Left lung (tissue), 10 donors: Measurements from ENCODE around the gene YWHAG. TPM values are rescaled to one million over a fixed set of nuclear protein-coding genes. Genes with fewer than 3 reads are reported as not detected.
"Not testable (repeated sequence)": the region's sequence is repeated elsewhere in the genome, so short reads cannot be mapped to it uniquely, and the experiment has no call there.

Experiments
- ATAC-seq: fragments of 200-7000 bp; cut with Tn5 transposase; one replicate; pipeline ENCODE4 v1.9.1; 2020; ENCODE audit warnings: moderate library complexity
- DNase-seq, 4 donors: peaks; one replicate each; pipeline ENCODE4 v3.0.0-alpha.2; 2013 to 2020
- H3K27ac ChIP-seq, 2 donors: fragments of 200-600 bp; sonication (generic) in 1 of 2; one replicate each; pipeline versions ENCODE4 v1.5.0 to v1.8.0; 2020 to 2021
- H3K27me3 ChIP-seq, 2 donors: fragments of 200-600 bp; sonication (generic) in 1 of 2; one replicate each; pipeline versions ENCODE4 v1.5.0 to v1.8.0; 2020 to 2021
- H3K36me3 ChIP-seq, 2 donors: fragments of 200-600 bp; sonication (generic) in 1 of 2; one replicate each; pipeline versions ENCODE4 v1.5.0 to v1.8.0; 2020 to 2021
- H3K4me1 ChIP-seq, 2 donors: fragments of 200-600 bp; one replicate each; pipeline ENCODE4 v1.8.0; 2021
- H3K4me3 ChIP-seq, 2 donors: fragments of 200-600 bp; sonication (generic) in 1 of 2; one replicate each; pipeline versions ENCODE4 v1.5.0 to v1.8.0; 2020 to 2021; ENCODE audit warnings: mild to moderate bottlenecking in 1 of 2
- H3K9me3 ChIP-seq, 2 donors: fragments of 200-600 bp; sonication (generic) in 1 of 2; one replicate each; pipeline versions ENCODE4 v1.5.0 to v1.8.0; 2020 to 2021
- CTCF ChIP-seq, 2 donors: fragments of 200-600 bp; sonication (generic) in 1 of 2; IDR thresholded peaks; one replicate each; pipeline versions ENCODE4 v1.5.0 to v1.8.0; 2021; ENCODE audit warnings: antibody characterized with exemption in 2 of 2
- intact Hi-C, 2 donors: fragments of 100-400 bp; cut with DNase I; formaldehyde crosslinking; loops; one replicate each; pipeline versions ENCODE4 v1.11.2 to v1.14.2; 2022
- polyA plus RNA-seq, 6 donors: library from polyadenylated mRNA; unstranded; fragments of 120-200 nt; gene quantifications; one replicate each; pipeline ENCODE4 v1.2.1, GENCODE V29; 2013; ENCODE audit not compliant: insufficient read length in 6 of 6
- total RNA-seq, 2 donors: library from RNA; stranded (reverse); fragmentation: NEBNext Ultra II Directional; extraction: Animal tissue kit (Norgen Biotek cat#: 25700); gene quantifications; one replicate each; pipeline ENCODE4 v1.2.1, GENCODE V29; 2021
- donor health status: DM: no; HTN: yes; CAD: no.
- donor health status: DM: no; HTN: no; CAD: no.

Gene YWHAG
- total and polyA plus RNA-seq, 8 donors = 99.2 to 160 (median 111) TPM

- Histone ChIP-seq H3K4me1 (peaks cover 51 to 61% of the 10 kb centered on the region in 2 donors), H3K4me3 (peak overlapping the region in 1 of 2 donors; percentile 14), H3K27ac (peak overlapping the region; percentile 85 to 99), H3K27me3 (no peaks in the 10 kb centered on the region), H3K36me3 (no peaks in the 10 kb centered on the region), H3K9me3 (no peaks in the 10 kb centered on the region)
- intact Hi-C loops = no loop called here
- peak; percentile 89 to 97 (median 96) for DNase-seq
- ATAC-seq = peak; percentile 76
- TF ChIP-seq CTCF (IDR thresholded peaks at IDR 0.05) = no peak
Measured at GRCh38 chr7:76294344-76295024, 64.3 kb downstream of the YWHAG start.

DNA sequence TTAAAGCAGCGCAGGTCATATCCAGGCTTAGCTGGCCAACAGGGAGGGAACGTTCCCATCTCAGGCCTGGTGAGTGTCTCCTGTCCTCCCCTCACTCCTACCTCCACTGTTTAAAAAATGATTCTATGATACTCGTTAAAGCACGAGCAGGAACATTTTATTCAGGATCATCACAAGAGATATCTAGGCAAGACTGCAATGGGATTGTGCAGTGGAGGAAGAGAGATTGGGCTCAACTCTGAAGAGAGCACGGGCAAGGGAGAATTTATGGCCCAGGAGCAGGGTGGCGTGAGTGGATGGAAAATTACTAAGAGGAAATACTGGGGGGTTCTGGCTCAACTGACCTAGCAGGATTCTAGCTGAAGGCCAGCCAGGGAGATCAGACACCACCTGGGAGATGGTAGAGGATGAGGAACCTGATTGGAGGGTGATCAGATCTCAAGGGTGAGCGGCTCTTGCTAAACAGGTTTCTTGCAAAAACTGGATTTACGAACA, 65.3 kb downstream of the YWHAG start:
- Histone ChIP-seq H3K4me3 (no peak overlapping the region), H3K27ac (peak overlapping the region; percentile 85 to 99), H3K4me1 (peaks cover 51 to 61% of the 10 kb centered on the region in 2 donors), H3K9me3 (no peaks in the 10 kb centered on the region), H3K36me3 (no peaks in the 10 kb centered on the region), H3K27me3 (no peaks in the 10 kb centered on the region)
- no peak for ATAC-seq
- DNase-seq = no peak
- no peak for TF ChIP-seq CTCF (IDR thresholded peaks at IDR 0.05)
- intact Hi-C loops = no loop called here

DNA sequence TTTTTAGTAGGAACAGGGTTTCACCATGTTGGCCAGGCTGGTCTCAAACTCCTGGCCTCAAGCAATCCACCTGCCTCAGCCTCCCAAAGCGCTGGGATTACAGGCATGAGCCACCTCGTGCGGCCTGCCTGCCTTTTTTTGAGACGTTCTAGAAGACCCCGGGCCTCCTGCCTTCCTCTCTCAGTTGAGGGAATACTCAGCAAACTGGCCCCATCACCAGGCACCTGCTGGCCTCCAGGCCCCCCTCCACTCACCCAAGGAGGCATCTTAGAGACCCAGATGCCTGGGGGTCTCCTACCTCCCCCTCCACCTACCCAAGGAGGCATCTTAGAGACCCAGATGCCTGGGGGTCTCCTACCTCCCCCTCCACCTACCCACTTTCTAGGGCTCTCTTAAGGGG, 65.9 kb downstream of the YWHAG start:
- H3K27me3 ChIP-seq, intact Hi-C loops, H3K4me3 ChIP-seq, H3K9me3 ChIP-seq, DNase-seq, ATAC-seq, H3K36me3 ChIP-seq: not testable (repeated sequence)
- H3K27ac ChIP-seq = peak overlapping the region; percentile 83 to 99
- H3K4me1 ChIP-seq = peaks cover 51 to 61% of the 10 kb centered on the region in 2 donors

- ATAC-seq = peak; percentile 22
- DNase-seq = no peak
Measured at GRCh38 chr7:76292213-76292573, 66.6 kb downstream of the YWHAG start.

DNA sequence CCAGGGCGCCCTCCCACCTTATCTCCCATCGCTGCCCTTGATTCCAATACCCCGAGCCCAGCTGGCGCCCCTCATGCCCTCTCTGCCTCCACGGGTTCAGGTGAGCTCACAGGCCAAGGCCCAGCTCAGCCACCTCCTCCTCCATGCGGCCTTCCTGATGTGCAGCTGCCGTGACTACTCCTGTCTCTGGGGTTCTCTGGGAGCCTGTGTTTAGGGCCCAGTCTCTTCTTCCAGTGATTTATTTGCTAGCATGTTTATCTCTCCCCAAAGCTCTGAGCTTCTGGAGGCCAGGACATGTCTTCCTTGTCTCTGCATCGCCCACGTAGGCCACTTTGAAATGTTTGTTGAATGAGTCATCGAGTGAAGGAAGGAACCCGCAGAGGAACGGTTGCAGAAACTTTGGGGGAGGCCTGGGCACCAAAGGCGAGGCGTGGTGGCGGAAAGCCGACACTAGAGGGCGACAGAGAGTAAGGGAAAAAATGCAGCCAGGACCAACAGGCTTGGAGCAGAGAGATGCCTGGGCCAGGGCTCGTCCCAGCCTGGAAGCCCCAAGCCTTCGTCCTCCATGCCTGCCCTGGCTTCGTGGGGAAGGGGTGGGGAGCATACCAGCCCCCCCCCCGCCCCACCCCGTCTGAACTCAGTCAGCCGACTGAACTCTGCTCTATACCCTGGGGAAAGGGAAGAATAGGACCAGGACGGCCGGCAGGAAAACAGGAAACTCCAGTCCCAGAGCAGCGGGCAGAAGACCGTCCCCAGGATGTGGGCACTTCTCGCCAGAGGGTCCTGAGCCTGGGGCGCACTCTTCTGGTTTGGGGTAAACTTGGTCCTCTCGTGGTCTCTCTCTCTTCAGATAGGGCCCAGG, 67.2 kb downstream of the YWHAG start:
- intact Hi-C loops = loop anchor here in 1 of 2 donors (2.0 kb wide), 1 partner anchor 23 kb away; no protein-coding TSS in a partner anchor

More at GRCh38 chr7:76292213-76292573, 66.6 kb downstream of the YWHAG start:
- no peak for TF ChIP-seq CTCF (IDR thresholded peaks at IDR 0.05)
- no peaks in the 10 kb centered on the region for H3K9me3 ChIP-seq
- H3K4me1 ChIP-seq = peaks cover 45 to 61% of the 10 kb centered on the region in 2 donors
- H3K27me3 ChIP-seq = no peaks in the 10 kb centered on the region
- H3K4me3 ChIP-seq = peak overlapping the region; percentile 3 to 24
- no peaks in the 10 kb centered on the region for H3K36me3 ChIP-seq
- peak overlapping the region; percentile 83 to 99 for H3K27ac ChIP-seq
- intact Hi-C loops = no loop called here

GRCh38 chr7:76290847-76291350, 67.9 kb downstream of the YWHAG start:
- intact Hi-C loops = loop anchor here in 1 of 2 donors (2.0 kb wide), 1 partner anchor 24 kb away; no protein-coding TSS in a partner anchor
- Histone ChIP-seq H3K4me1 (peaks cover 39 to 51% of the 10 kb centered on the region in 2 donors), H3K27ac (peak overlapping the region; percentile 83 to 99)
- not testable (repeated sequence) for DNase-seq, H3K4me3 ChIP-seq, H3K36me3 ChIP-seq, H3K9me3 ChIP-seq, H3K27me3 ChIP-seq, ATAC-seq

More for the DNA sequence above, 67.2 kb downstream of the YWHAG start:
- peaks cover 41 to 57% of the 10 kb centered on the region in 2 donors for H3K4me1 ChIP-seq
- H3K36me3 ChIP-seq = no peaks in the 10 kb centered on the region
- DNase-seq (peak; percentile 87 to 93 (median 92)), ATAC-seq (peak; percentile 89)
- H3K9me3 ChIP-seq = no peaks in the 10 kb centered on the region
- no peaks in the 10 kb centered on the region for H3K27me3 ChIP-seq
- H3K4me3 ChIP-seq = peak overlapping the region; percentile 3 to 24
- peak; percentile 94 to 99 for TF ChIP-seq CTCF (IDR thresholded peaks at IDR 0.05)
- H3K27ac ChIP-seq = peak overlapping the region; percentile 83 to 99
